Measurements from ENCODE around the gene CLECL1. TPM values are rescaled to one million over a fixed set of nuclear protein-coding genes. Genes with fewer than 3 reads are reported as not detected.

CLECL1 gene
- total and polyA plus RNA-seq, 5 experiments from 2014 or later = 0.35 to 0.96 (median 0.52) TPM; not detected in 2

- ATAC-seq (no peak), DNase-seq (no peak)
- peaks cover 0 to 1% (median 0%) of the 10 kb centered on the region in 9 donors for H3K9me3 Mint-ChIP-seq
- H3K36me3 Mint-ChIP-seq = no peaks in the 10 kb centered on the region
- POLR2A ChIA-PET = no interaction called here
- no peaks in the 10 kb centered on the region for H3K27me3 Mint-ChIP-seq
- no peak overlapping the region for H3K27ac Mint-ChIP-seq
- peaks cover 17 to 59% (median 36%) of the 10 kb centered on the region in 4 donors for H3K4me1 Mint-ChIP-seq
- H3K4me3 Mint-ChIP-seq = no peak overlapping the region
Measured at GRCh38 chr12:9735601-9736000, 2.7 kb upstream of the CLECL1 start.

DNA sequence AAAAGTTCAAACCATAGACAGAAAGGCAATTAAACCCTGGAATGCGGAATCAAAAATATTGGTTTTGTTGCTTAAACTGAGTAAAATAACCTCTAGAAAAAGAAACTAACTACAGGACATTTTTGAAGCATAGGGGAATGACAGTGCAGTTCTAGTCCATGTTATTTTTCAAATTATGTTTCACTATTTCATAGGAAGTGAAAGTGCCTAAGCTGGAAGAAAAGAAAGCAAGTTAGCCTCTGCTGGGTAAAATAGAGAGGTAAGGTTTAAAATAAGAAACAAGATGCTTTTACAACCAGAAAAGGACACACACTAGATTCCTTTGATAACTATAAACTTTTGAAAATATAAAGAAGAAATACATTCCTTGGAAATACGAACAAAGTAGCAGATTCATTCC is 1.1 kb downstream of the CLECL1 start:
- POLR2A ChIA-PET = interaction anchor here (1.0 kb wide), 1 partner anchor 15 kb away, joined by 3 read pairs; no protein-coding TSS in a partner anchor
- Mint-ChIP-seq H3K9me3 (no peaks in the 10 kb centered on the region), H3K4me1 (peaks cover 3 to 30% (median 10%) of the 10 kb centered on the region in 4 donors), H3K27me3 (no peaks in the 10 kb centered on the region), H3K4me3 (peak overlapping the region in 1 of 10 donors; percentile 30), H3K36me3 (no peaks in the 10 kb centered on the region), H3K27ac (peak overlapping the region in 1 of 10 donors; percentile 58)
- ATAC-seq (no peak), DNase-seq (no peak)

DNA sequence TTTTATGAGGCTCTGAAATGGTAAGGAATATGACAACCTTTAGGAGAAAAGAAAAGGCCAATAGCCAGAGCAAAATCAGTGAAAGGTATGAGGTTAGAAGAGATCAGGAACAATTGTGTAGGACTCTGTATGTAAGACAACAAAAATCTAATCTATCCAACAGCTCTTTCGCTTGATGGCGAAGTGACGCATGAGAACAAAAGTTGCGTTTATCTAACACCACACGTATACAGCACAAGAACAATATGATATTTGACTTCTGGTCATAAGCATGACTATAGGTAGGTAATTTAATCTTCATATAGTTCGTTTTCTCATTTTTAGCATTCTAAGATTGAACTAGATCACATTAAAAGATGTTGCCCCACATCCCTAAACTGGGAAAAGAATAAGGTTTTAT is 1.5 kb downstream of the CLECL1 start:
- Mint-ChIP-seq H3K9me3 (no peaks in the 10 kb centered on the region), H3K4me3 (peak overlapping the region in 1 of 10 donors; percentile 30), H3K36me3 (no peaks in the 10 kb centered on the region), H3K27ac (peak overlapping the region in 1 of 10 donors; percentile 58), H3K4me1 (peaks cover 0 to 26% (median 6%) of the 10 kb centered on the region in 4 donors), H3K27me3 (no peaks in the 10 kb centered on the region)
- POLR2A ChIA-PET = interaction anchor here (1.0 kb wide), 1 partner anchor 14 kb away, joined by 3 read pairs; no protein-coding TSS in a partner anchor
- ATAC-seq (no peak), DNase-seq (no peak)

- Mint-ChIP-seq H3K36me3 (no peaks in the 10 kb centered on the region), H3K27me3 (no peaks in the 10 kb centered on the region), H3K4me1 (peaks cover 0 to 22% (median 4%) of the 10 kb centered on the region in 4 donors), H3K27ac (no peak overlapping the region), H3K9me3 (no peaks in the 10 kb centered on the region), H3K4me3 (no peak overlapping the region)
- POLR2A ChIA-PET = interaction anchor here (1.0 to 1.3 kb wide), 2 partner anchors 12 to 27 kb away, joined by 3 to 4 read pairs; no protein-coding TSS in a partner anchor
- no peak for DNase-seq
- no peak for ATAC-seq
Measured at GRCh38 chr12:9730591-9730990, 2.3 kb downstream of the CLECL1 start.

DNA sequence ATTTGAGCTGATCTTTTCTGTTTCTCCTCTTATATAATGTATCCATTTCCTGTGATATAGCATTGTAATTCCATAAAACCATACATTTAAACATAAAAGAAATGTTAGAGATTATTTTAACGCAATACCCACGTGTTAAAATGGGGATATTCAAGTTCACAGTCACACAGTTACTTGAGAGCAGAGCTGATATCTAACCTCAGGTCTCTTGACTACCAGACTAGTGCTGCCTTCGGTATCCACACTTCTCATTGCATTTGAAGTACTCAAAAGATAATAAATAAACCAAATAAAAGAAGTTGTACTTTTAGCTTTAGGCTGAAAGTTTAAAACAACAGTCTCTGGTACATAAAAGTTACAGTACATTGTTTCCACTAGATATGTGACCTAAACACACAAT is 2.9 kb downstream of the CLECL1 start:
- Mint-ChIP-seq H3K4me3 (no peak overlapping the region), H3K9me3 (no peaks in the 10 kb centered on the region), H3K27ac (peak overlapping the region in 1 of 10 donors; percentile 3), H3K4me1 (peaks cover 0 to 23% (median 4%) of the 10 kb centered on the region in 4 donors), H3K27me3 (no peaks in the 10 kb centered on the region), H3K36me3 (no peaks in the 10 kb centered on the region)
- ATAC-seq (no peak), DNase-seq (no peak)
- POLR2A ChIA-PET = interaction anchor here (1.0 to 1.3 kb wide), 2 partner anchors 13 to 27 kb away, joined by 3 to 4 read pairs; no protein-coding TSS in a partner anchor

GRCh38 chr12:9729082-9729481 is 3.8 kb downstream of the CLECL1 start:
- POLR2A ChIA-PET = interaction anchor here (0.7 kb wide), 1 partner anchor 90 kb away, joined by 3 read pairs; no protein-coding TSS in a partner anchor
- Mint-ChIP-seq H3K4me3 (no peak overlapping the region), H3K36me3 (no peaks in the 10 kb centered on the region), H3K4me1 (peaks cover 0 to 28% (median 4%) of the 10 kb centered on the region in 4 donors), H3K27me3 (no peaks in the 10 kb centered on the region), H3K9me3 (no peaks in the 10 kb centered on the region), H3K27ac (no peak overlapping the region)
- ATAC-seq (no peak), DNase-seq (no peak)

DNA sequence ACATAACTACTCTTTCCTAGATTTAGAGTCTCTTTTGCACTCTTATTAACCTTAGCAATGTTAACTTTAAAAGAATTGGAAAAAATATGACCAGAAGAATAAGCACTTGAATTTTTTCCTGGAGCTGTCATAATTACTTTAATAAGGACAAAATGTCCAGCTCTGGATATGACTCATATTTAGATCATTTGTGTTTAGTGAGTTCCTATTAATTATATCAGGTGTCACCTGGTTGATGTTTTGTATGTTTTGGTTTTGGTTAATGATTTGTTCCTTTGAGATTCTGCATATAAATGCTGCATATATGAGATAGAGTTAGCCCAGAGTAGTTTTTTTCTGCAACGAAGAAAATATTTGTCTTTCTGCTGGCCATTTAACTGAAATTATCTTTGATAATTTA is 5.1 kb downstream of the CLECL1 start:
- no peak for ATAC-seq
- Mint-ChIP-seq H3K36me3 (no peaks in the 10 kb centered on the region), H3K27ac (no peak overlapping the region), H3K4me3 (no peak overlapping the region), H3K9me3 (no peaks in the 10 kb centered on the region), H3K27me3 (no peaks in the 10 kb centered on the region), H3K4me1 (peaks cover 0 to 29% (median 1%) of the 10 kb centered on the region in 4 donors)
- DNase-seq = no peak
- POLR2A ChIA-PET = no interaction called here

GRCh38 chr12:9725213-9725870 is 7.6 kb downstream of the CLECL1 start:
- POLR2A ChIA-PET = no interaction called here
- Mint-ChIP-seq H3K9me3 (no peaks in the 10 kb centered on the region), H3K36me3 (no peaks in the 10 kb centered on the region), H3K27ac (no peak overlapping the region), H3K4me1 (peaks cover 0 to 35% (median 1%) of the 10 kb centered on the region in 4 donors), H3K4me3 (no peak overlapping the region), H3K27me3 (no peaks in the 10 kb centered on the region)
- DNase-seq (no peak), ATAC-seq (no peak)

DNA sequence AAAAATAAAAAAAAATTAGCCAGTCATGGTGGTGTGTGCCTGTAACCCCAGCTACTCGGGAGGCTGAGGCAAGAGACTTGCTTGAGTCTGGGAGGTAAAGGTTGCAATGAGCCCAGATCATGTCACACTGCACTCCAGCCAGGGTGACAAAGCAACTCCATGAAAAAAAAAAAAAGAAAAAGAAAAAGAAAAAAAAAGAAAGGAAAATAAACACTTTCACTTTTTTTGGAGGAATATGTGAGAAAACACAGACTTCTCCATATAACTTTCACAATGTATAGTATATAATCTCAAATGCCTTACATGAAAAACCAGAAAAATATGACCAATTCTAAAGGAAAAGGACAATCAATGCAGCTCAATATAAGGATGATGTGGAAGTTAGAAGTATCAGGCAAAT is 8.9 kb downstream of the CLECL1 start:
- H3K27ac Mint-ChIP-seq = no peak overlapping the region
- no peaks in the 10 kb centered on the region for H3K36me3 Mint-ChIP-seq
- POLR2A ChIA-PET = no interaction called here
- ATAC-seq (no peak), DNase-seq (no peak)
- peaks cover 0 to 42% (median 1%) of the 10 kb centered on the region in 4 donors for H3K4me1 Mint-ChIP-seq
- H3K9me3 Mint-ChIP-seq = no peaks in the 10 kb centered on the region
- H3K4me3 Mint-ChIP-seq = no peak overlapping the region
- no peaks in the 10 kb centered on the region for H3K27me3 Mint-ChIP-seq

- no peaks in the 10 kb centered on the region for H3K36me3 Mint-ChIP-seq
- H3K27ac Mint-ChIP-seq = peak overlapping the region in 3 of 10 donors; percentile 41 to 71 (median 70)
- no peaks in the 10 kb centered on the region for H3K27me3 Mint-ChIP-seq
- POLR2A ChIA-PET = interaction anchor here (1.2 to 2.0 kb wide), 3 partner anchors 10 to 20 kb away, joined by 4 read pairs; no protein-coding TSS in a partner anchor
- H3K9me3 Mint-ChIP-seq = no peaks in the 10 kb centered on the region
- peak overlapping the region in 1 of 10 donors; percentile 43 for H3K4me3 Mint-ChIP-seq
- ATAC-seq (peak in 1 of 2 donors; percentile 58), DNase-seq (no peak)
- H3K4me1 Mint-ChIP-seq = peaks cover 0 to 57% (median 2%) of the 10 kb centered on the region in 4 donors
Measured at GRCh38 chr12:9721394-9722092, 11.4 kb downstream of the CLECL1 start.

DNA sequence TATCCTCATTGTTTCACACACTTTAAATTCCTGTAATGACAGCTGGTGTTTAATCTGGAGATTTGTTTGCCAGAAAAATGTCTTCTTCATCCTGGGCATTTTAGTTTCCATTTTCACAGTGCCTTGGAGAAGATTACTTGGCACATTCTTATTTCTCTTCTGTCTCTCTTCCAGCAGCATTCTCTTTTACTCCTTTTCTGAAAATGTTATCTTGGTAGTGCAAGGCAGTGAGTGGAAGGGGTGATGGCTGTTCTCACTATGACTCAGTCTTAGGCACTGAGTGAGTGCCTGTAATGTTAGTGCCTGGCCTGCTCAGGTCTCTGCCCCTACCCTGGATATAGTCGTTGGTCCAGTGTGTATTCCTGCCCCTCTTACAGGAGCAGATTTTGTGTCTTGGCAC is 13.1 kb downstream of the CLECL1 start:
- DNase-seq = no peak
- Mint-ChIP-seq H3K27me3 (no peaks in the 10 kb centered on the region), H3K9me3 (no peaks in the 10 kb centered on the region), H3K4me1 (peaks cover 10 to 68% (median 12%) of the 10 kb centered on the region in 4 donors), H3K27ac (no peak overlapping the region), H3K36me3 (no peaks in the 10 kb centered on the region), H3K4me3 (no peak overlapping the region)
- POLR2A ChIA-PET = interaction anchor here (1.8 kb wide), 1 partner anchor 22 kb away, joined by 4 read pairs; no protein-coding TSS in a partner anchor
- ATAC-seq = no peak

DNA sequence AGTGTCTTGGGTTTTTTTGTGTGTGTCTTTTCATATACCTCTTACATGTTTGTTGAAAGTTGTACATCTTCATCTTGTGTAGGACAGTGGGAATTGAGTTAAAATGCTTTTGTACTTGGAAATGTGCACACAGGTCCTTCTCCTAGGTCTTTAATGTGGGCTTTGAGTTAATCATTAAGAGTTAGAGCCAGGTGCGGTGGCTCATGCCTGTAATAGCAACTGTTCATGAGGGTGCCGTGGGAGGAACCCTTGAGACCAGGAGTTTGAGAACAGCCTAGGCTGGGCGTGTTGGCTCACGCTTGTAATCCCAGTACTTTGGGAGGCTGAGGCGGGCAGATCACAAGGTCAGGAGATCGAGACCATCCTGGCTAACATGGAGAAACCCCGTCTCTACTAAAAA is 13.9 kb downstream of the CLECL1 start:
- no peaks in the 10 kb centered on the region for H3K27me3 Mint-ChIP-seq
- DNase-seq (no peak), ATAC-seq (no peak)
- no peak overlapping the region for H3K4me3 Mint-ChIP-seq
- POLR2A ChIA-PET = no interaction called here
- H3K36me3 Mint-ChIP-seq = no peaks in the 10 kb centered on the region
- H3K9me3 Mint-ChIP-seq = no peaks in the 10 kb centered on the region
- peak overlapping the region in 1 of 10 donors; percentile 41 for H3K27ac Mint-ChIP-seq
- peaks cover 10 to 73% (median 12%) of the 10 kb centered on the region in 4 donors for H3K4me1 Mint-ChIP-seq

Measured in naive thymus-derived CD8-positive, alpha-beta T cell (primary cell).